HG03342 (cell line): ENCODE results near the gene ANKRD33B.
"Not testable (repeated sequence)": the region's sequence is repeated elsewhere in the genome, so short reads cannot be mapped to it uniquely, and the experiment has no call there.

Experiments
- ATAC-seq: cut with Tn5 transposase; IDR thresholded peaks from one replicate; pipeline ENCODE4 v1.9.1; 2021; ENCODE audit warnings: mild to moderate bottlenecking, moderate library complexity; ENCODE audit not compliant: unreplicated experiment

The ANKRD33B gene

DNA sequence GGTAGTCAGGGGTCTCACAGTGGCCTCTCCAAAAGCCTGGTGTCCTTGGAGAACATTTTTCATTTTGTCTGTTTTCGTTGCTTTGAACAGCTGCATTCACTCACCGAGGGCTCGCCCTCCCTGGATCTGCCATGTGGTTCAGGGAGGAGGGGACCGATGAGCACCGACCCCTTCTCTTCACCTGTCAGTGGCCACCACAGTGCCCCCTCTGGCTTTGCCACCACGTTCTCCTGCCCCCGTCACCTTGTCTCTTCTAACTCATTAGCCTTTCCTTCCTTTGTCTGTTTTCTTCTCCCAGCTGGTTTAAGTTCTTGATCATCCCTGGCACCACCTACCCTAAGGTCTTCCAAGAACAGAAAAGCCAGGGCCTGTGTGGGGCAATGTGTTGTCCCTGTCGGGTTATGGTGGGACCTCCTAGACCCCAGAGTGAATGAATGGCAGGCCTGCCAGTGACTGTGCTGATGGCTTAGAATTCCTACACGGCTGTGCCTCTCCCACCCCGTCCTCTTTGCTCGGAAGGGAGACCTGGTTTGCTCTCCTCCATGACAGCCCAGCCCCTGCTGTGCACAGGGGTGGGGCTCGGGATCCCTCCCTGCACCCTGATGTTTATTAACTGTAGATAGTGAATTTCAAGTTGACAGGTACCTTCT, 90.0 kb downstream of the ANKRD33B start:
- no peak for ATAC-seq

DNA sequence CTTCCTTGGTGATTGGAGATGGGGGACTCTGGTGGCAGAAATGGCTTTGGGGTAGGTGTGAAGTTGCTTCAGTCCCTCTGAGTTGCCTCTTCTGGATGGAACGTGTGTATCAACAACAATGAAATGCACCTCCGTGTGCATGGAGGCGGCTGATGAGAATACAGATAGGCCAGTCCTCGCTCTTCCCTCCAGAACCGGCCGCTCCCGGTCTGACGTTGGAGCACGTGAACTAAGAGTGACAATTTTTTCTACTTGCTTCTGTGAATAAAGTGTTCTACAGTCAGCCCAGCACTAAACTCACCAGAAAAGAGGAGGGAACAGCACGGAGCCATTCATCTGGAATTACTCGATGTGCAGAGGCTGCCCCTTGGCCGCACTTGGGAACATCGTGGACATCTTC, 90.7 kb downstream of the ANKRD33B start:
- no peak for ATAC-seq

DNA sequence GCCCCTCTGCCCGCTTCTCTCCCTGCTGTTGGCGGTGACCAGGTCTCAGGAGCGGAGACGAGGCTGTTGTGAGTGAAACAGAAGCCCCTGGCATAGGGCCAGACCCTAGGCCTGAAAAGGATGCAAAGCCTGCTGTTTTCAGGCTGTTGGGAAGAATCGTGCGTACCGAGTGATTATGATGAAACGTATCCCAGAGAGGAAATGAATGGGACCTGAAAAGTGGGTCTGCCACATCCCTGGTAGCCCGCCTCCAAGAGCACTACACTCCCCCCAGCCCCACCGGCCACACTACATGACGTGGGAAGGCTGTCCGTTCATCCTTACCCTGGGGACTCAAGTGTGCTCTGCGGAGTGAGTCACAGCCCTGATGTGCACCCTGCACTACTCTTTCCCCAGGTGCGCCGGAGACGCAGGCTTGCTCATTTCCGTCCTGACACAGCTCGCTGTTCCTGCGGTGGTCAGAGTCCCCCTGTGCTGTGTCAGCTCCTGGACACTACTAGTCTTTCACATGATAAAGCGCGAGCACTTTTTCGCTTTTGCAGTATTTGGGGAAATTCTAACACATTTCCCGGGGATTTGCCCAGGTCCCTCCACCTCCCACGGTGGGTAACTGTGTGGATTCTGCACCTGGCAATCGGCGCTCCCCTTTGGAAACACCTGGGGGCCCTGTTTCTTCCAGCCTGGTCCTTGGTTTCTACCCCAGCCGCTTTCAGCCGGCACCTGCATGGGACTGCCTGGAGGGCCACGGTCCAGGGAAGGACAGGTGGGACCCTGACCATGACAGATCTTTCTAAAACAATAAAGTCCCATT, 91.5 kb downstream of the ANKRD33B start:
- ATAC-seq: no peak

DNA sequence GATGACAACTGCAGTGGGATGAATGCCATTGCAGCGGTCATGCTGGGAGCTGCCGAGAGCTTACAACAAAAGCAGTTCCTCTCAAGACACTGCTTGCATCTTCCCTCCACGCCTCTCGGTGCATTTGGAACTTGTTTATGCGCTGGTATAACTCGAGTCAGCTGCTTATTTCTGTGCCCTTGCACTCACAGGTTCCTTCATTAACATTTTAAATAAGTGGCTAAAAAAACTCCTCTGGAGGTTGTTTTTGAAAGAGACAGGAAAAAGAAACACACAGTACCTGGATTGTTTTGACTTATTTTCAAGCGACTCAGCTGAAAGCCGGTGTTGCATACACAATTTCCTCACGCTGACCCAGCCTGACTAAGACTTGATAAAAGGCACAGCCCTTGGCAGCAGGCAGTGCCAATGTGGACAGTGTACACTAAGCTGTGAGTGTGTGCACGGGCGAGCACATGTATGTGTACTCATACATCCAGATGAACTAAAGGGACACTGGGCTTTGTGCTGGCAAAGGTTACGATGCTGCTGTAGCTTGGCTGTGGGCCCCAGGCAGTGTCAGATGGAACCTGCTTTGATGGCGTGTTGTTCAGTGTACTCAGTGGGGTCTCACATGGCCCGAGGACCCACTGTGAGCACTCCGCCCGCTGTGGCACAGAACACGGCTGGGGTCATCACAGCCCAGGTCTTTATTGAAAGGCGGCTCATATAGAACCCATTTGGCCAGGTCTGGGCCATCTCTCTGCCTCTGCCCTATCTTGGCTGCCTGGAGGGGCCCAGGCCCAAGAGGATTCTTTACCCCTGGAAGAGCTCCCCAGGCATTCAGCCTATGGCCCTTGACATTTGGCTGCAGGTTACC, 92.3 kb downstream of the ANKRD33B start:
- ATAC-seq: no peak

DNA sequence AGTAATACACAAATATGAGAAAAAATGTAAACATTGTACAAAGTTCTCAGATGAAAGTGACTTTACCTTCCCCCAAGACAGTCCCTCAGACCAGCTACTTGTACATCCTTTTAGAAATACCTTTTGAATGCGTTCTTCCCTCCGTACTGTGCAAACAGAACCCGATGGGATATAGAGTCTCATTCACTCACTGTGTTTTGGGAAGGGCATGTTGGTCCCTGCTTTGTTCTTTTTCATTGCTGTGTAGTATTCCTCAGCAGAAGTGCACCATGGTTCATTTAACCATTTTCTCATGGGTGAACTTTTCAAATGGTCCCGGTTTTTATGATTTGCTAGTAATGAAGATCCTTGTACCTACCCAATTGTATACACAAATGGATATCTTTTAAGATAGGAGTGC, 94.4 kb downstream of the ANKRD33B start:
- ATAC-seq: no peak

DNA sequence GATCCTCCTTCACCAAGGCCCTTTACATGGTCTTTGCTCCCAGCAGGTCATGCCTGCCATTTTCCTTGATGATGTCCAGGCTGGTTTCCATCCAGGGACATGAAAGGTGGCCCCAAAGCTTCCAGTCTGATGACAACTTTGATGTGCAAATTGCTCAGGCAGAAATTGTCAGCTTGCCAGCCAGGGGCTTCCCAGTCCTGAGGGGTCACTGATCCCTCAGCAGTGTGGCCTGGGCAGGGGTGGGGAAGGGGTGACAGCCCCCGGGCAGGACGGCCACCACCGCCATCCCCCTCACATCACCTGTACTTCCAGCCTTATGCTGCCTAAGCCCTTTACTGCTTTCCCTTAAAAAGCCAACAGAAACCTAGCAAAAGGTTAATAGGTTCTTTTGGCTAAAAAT, 96.3 kb downstream of the ANKRD33B start:
- no peak for ATAC-seq

DNA sequence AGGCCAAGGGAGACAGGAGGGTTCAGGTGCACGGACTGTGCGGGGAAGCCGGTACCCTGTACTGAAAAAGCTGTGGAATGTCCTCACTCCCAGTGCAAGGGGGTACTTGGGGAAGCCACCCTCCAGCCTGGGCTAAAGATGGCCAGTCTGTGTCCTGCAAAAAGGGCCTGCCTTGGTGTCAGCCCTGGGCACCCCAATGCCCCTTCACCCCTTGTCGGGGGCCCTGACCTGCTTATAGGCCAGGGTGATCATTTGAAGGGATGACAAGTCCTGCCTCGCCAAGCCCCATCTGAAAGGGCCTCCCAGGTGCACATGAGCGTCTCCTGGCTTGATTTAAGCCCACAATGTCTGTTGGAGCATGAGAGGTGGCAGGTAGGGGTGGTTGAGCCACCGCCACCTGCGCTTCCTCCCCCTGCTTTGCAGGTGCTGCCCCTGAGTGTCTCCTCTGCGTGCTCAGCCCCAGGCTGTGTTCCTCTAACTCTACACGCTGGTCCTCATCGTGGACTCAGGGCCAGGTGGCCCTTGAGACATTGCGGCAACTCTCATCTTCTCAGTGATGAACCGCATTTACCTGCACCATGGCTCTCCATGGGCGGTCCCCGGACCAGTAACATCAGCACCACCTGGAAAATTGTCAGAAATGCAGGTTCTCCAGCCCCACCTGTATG, 97.0 kb downstream of the ANKRD33B start:
- ATAC-seq: no peak

DNA sequence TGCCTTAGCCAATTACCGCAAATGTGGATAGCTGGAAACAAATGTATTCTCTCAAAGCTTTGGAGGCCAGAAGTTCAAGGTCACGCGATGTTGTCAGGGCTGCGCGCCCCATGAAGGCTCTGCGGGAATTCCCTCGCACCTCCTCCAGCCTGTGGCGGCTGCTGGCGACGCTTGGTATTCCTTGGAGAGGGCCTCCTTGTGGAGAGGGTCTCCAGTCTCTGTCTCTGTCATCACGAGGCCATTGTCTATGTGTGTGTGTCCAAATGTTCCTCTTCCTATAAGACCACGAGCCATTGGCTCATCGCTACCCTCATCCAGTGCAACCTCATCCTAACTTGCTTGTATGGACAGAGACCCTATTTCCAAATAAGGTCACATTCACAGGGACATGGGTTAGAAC, 97.5 kb downstream of the ANKRD33B start:
- ATAC-seq: no peak

DNA sequence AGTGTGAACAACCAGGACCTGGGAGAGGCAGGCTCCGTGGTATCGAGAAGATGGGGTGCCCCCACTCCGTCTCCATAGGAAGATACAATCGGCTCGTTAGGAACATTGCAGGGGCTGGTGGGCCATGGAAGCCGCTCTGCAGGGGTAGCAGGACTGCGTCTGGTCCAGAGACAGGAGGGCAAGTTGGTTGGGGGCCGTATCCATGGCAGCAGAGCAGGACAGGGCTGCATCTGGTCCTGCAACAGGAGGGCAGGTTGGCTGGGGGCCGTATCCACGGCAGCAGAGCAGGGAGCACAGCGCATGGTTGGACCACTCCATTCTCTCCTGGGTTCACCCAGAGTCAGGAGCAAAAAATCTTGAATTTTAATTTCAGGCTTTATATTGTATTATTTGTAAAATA, 98.2 kb downstream of the ANKRD33B start:
- ATAC-seq: no peak

DNA sequence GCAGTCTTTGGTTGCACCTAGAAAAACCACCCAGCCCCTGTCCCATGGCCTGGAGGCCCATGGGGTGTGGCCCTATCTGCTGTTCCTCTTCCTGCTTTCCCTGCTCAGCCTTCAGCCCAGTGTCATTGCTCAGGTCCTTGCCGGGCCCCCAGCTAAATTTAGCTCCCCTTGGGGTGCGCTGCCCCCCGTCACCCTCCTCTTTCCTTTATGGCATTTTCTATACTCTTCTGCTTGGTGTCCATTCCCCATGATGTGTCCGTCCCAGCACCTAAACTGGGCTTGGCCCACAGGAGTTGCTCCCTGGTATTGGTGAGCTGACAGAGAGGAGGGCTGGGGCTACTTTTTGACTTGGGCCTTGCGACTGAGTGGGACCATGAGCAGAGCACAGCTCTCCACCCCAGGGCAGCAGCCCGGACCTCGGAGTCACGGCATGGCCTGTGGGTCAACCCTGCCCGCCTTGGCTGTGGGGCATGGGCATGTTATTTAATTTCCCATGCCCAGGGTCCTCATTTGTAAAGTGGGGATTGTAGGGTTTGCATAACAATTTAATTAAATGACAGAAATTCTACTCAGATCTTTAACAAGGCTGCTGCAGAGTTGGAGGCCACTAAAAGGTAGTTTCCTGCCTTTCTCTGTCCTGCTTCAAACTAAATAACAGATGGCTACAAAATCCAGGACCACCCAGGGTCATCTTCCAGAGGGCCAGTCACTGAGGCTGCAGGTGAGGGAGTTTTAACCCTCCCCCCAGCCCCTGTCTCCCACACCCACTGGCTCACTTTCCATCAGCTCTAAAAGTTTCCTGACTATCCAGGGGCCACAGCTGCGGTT, 99.0 kb downstream of the ANKRD33B start:
- no peak for ATAC-seq

DNA sequence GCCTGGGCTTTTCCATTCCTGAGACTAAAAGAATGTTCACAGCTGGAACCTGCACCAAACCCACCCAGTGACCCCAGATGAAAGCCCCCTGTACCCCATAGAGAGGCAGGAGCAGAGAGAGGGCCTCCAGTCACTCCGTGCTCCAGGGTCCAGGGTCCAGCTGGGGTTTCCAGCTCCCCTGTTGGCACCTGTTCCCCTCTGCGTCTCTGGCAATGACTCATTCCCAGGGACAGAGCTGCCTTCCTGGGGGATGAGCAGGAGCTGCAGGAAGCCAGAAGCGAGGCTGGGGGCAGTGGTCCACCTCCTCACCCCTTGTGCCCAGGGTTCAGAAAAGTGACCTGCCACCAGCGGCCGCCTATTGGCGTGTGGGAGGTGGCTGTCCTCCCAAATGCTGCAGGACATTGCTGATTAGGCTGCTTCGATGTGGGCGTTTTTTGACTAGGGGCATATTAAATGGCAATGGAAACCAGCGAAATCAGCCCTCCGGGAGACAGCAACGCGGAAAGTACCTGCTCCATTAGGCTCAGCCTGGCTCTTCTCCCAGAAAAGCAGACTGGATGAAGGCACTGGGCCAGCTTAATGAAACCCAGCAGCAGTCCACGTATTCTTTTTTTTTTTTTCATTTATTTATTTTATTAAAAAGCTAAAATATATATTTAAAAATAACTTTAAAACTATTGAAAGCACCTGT, 99.8 kb downstream of the ANKRD33B start:
- ATAC-seq: no peak

DNA sequence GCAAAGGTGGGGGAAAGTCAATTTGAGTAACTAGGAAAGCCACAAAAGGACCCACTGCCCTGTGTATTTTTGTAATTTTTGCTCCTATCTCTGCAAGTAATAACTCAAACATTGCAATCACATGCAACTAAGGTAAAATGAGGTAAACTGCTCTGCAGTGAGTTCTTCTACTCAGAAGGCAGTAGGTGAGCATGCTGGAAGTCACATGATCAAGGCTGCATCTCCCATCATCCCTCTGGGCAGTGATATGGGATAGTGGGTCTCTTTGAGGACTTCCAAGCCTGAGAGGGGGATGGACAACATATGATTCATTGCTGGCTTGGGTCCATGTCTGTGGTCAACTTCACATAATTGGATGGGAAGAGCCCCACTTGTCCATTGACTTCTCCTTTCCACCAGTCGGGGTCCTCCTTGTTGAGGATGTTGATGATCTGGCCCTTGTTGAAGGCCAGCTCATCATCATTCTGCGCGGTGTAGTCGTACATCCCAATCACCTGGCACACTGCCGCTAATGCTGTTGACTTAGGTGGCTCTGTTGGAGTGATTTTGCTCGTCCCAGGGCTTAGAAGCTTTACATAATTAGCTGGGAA, 100.4 kb downstream of the ANKRD33B start:
- ATAC-seq: not testable (repeated sequence)

DNA sequence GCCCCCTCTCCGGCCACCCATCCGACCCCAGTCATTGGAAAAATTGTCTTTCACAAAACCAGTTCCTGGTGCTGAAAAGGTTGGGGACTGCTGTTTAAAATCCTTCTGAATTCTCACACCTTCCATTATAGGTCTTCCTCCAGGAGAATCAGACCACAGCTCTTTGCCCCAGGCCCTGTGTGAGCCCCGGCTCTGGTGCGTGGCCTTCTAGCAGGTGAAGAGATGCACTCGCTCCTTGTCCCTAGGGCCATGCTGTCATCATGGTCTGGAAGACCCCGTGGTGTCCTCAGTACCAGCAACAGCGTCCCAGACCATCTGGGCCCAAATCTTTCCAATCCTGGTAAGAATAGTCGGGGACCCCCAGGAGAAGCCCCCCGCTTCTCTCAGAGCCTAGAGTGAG, 101.9 kb downstream of the ANKRD33B start:
- ATAC-seq: no peak

DNA sequence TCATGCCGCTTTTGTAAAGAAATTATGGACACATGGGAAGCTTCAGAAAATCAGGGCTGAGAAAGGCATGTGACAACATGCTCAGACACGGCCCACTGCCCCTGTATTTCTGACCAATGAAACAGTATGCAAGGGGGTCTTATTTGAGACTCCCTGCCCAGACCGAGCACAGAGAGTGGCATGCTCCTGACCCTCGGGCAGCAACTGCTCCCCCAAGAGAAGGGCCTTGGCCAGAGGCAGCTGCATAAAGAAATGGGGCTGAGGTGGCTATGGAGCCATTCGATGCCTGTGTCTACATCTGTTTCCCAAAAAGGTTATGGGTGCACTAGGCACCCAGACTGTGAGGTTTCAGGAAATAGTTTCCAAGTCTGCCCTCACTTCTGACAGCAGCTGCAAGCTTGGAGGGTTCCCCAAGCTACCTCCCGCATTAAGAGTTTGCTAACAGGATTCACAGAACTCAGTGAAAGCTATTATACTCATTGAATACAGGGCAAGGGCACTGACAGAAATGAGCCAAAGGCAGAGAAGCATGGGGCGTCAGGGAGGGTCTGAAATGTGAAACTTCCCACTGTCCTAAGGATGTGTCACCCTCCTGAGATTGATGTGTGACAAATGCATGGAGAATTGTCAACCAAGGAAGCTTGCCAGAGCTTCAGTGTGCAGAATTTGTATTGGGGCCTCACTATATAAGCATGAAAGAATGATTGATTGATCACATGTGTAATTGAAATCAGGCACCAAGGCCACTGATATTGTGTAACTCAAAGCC, 102.8 kb downstream of the ANKRD33B start:
- ATAC-seq: no peak

DNA sequence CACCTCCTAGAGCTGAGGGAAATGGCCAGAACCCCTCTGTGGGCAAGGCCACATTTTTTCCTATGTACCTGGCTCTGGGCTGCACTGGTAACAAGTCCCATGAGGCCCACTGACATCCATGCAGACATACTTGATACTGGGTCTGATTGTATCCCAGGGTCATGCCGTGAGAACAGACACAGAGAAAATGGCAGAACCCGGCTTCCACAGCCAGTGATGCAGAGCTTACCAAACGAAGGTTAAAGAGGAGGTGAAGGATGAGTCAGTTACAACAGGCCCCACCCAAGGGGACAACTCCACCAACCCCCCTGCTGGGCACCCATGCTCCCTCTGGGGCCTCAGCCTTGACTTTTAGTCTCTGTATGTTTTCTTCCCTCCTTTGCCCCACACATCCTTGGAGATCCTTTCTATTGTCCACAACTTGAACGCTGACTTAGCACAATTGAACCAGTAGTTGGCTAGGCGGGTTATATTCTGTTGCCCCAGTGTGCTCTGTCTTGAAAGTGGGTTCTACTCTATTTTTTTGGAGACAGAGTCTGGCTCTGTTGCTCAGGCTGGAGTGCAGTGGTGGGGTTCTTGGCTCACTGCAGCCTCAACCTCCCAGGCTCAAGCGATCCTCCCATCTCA, 103.7 kb downstream of the ANKRD33B start:
- ATAC-seq: no peak

DNA sequence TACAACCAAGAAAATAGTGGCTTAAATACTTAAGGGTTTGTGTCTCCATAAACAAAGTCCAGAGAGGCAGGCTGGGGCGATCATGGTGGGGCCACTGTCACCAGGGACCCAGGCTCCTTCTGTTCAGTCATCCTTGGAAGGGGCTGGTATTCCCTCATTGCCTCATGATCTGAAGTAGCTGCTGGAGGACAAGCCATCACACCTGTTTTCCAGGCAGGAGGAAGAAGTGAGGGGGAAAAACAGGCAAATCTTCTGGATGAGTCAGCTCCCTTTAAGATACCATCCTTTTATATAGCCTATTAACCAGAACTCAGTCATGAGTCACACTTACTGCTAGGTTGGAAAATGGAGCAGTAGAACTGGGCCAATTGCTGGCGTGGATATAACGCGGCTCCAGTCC, 104.8 kb downstream of the ANKRD33B start:
- no peak for ATAC-seq

DNA sequence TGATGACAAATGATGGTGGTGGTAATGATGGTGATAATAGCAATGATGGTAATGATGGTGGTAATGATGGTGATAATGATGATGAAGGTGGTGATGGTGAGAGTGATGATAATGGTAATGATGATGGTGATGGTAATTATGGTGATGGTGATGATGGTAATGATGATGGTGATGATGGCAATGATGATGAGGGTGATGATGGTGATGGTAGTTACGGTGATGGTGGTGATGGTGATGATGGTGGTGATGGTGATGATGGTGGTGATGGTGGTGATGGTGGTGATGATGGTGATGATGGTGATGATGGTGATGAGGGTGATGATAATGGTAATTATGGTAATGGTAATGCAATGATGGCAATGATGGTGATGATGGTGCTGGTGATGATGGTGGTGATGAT, 106.1 kb downstream of the ANKRD33B start:
- no peak for ATAC-seq
